H1 (cell line): Measurements from ENCODE around the gene LVRN. TPM values are rescaled to one million over a fixed set of nuclear protein-coding genes. Genes with fewer than 3 reads are reported as not detected.

Experiments
- CTCF ChIA-PET: fragments of 300-600 bp; sonication (Branson Sonifier 250); formaldehyde crosslinking; loops from one replicate; lab custom pipeline; 2021; ENCODE audit not compliant: partially characterized antibody; lab: Charles Lee
- POLR2A ChIA-PET: fragments of 300-600 bp; sonication (Branson Sonifier 250); formaldehyde crosslinking; loops from one replicate; lab custom pipeline; 2021; ENCODE audit warnings: inconsistent platforms; ENCODE audit not compliant: partially characterized antibody; lab: Charles Lee
- DNase-seq, 2 experiments: peaks; one replicate each; pipeline versions ENCODE4 v3.0.0 to v3.0.0-alpha.2; 2010 to 2022; ENCODE audit warnings: low spot score in 2 of 2, low read depth in 1 of 2, mixed read lengths in 1 of 2
- FAIRE-seq: peaks from 2 replicates; lab custom pipeline; 2011; peaks lifted over from hg19 to GRCh38; lab: Jason Lieb, UNC
- H2AFZ ChIP-seq: 2 replicates; pipeline ENCODE4 v1.8.1; 2012; ENCODE audit warnings: low read length, inconsistent platforms
- H2AK5ac ChIP-seq: 2 replicates; pipeline ENCODE4 v1.6.1; 2013; ENCODE audit warnings: low read depth, low read length
- H2BK120ac ChIP-seq: replicated peaks from 2 replicates; pipeline ENCODE3; 2013; ENCODE audit warnings: low read depth, low read length, inconsistent platforms
- H2BK12ac ChIP-seq: 2 replicates; pipeline ENCODE4 v1.6.1; 2013; ENCODE audit warnings: low read depth, low read length
- H2BK15ac ChIP-seq: 2 replicates; pipeline ENCODE4 v1.6.1; 2013; ENCODE audit warnings: low read length
- H2BK20ac ChIP-seq: 2 replicates; pipeline ENCODE4 v1.6.1; 2013; ENCODE audit warnings: low read length
- H2BK5ac ChIP-seq: 2 replicates; pipeline ENCODE4 v1.6.1; 2013; ENCODE audit warnings: low read depth, low read length
- H3K14ac ChIP-seq: 2 replicates; pipeline ENCODE4 v1.6.1; 2013; ENCODE audit warnings: inconsistent platforms; ENCODE audit not compliant: insufficient read length
- H3K18ac ChIP-seq: 2 replicates; pipeline ENCODE4 v1.6.1; 2013; ENCODE audit warnings: low read length; ENCODE audit errors: extremely low read depth
- H3K23ac ChIP-seq: 2 replicates; pipeline ENCODE4 v1.6.1; 2013; ENCODE audit warnings: inconsistent platforms; ENCODE audit not compliant: insufficient read length
- H3K23me2 ChIP-seq: 2 replicates; pipeline ENCODE4 v1.6.1; 2013; ENCODE audit warnings: low read depth, low read length
- H3K27ac ChIP-seq: 2 replicates; pipeline ENCODE4 v1.6.1; 2011; ENCODE audit warnings: low read depth, low read length, inconsistent platforms
- H3K27me3 ChIP-seq, 4 experiments: replicated peaks in 1 of 4; 1 replicate in 1 of 4; 2 replicates in 3 of 4; pipeline versions ENCODE4 v1.6.1 to v1.8.1; 2011 to 2013; ENCODE audit warnings: low read length in 3 of 4, mild to moderate bottlenecking in 3 of 4, inconsistent platforms in 2 of 4, mixed read lengths in 2 of 4, moderate library complexity in 1 of 4; ENCODE audit not compliant: control insufficient read depth in 3 of 4, insufficient read depth in 3 of 4; ENCODE audit errors: extremely low read depth in 1 of 4
- H3K36me3 ChIP-seq, 4 experiments: 2 replicates each; pipeline versions ENCODE4 v1.6.1 to v1.8.1; 2011 to 2013; ENCODE audit warnings: mild to moderate bottlenecking in 4 of 4, low read length in 3 of 4, moderate library complexity in 2 of 4, control low read depth in 1 of 4, inconsistent platforms in 1 of 4; ENCODE audit not compliant: insufficient read depth in 4 of 4, control insufficient read depth in 2 of 4
- H3K4ac ChIP-seq: replicated peaks from 2 replicates; pipeline ENCODE3; 2013; ENCODE audit warnings: low read length, low read depth, mixed read lengths, inconsistent platforms; ENCODE audit not compliant: insufficient read length
- H3K4me1 ChIP-seq, 4 experiments: replicated peaks in 1 of 4; 1 replicate in 1 of 4; 2 replicates in 3 of 4; pipeline versions ENCODE4 v1.6.1 to v1.8.1; 2011 to 2013; ENCODE audit warnings: low read length in 3 of 4, inconsistent platforms in 2 of 4, mixed read lengths in 1 of 4; ENCODE audit not compliant: insufficient read depth in 4 of 4, control insufficient read depth in 3 of 4
- H3K4me2 ChIP-seq, 2 experiments: 2 replicates each; pipeline versions ENCODE4 v1.6.1 to v1.8.1; 2011 to 2013; ENCODE audit warnings: low read depth in 2 of 2, low read length in 2 of 2, control low read depth in 1 of 2, inconsistent platforms in 1 of 2, mild to moderate bottlenecking in 1 of 2; ENCODE audit not compliant: insufficient read depth in 1 of 2
- H3K4me3 ChIP-seq, 4 experiments: fragments of 200-600, 300-600 bp in 1 of 4; sonication (generic), shearing (Covaris generic), sonication (Bioruptor Twin) in 1 of 4; 2 replicates each; pipeline versions ENCODE4 v1.5.1 to v1.8.1; 2011 to 2016; ENCODE audit warnings: low read length in 4 of 4, low read depth in 3 of 4, control low read depth in 2 of 4, inconsistent platforms in 2 of 4, mild to moderate bottlenecking in 2 of 4, mixed read lengths in 1 of 4, moderate library complexity in 1 of 4; ENCODE audit not compliant: insufficient read depth in 2 of 4; ENCODE audit errors: extremely low read depth in 1 of 4
- H3K56ac ChIP-seq: replicated peaks from 2 replicates; pipeline ENCODE3; 2013; ENCODE audit warnings: low read depth, mild to moderate bottlenecking, mixed read lengths, low read length, inconsistent platforms; ENCODE audit not compliant: insufficient read length
- H3K79me1 ChIP-seq: 2 replicates; pipeline ENCODE4 v1.6.1; 2013; ENCODE audit warnings: low read depth, low read length, control low read depth
- H3K79me2 ChIP-seq, 2 experiments: 2 replicates each; pipeline versions ENCODE4 v1.6.1 to v1.8.1; 2012 to 2013; ENCODE audit warnings: low read length in 2 of 2, mild to moderate bottlenecking in 2 of 2, inconsistent platforms in 1 of 2; ENCODE audit not compliant: insufficient read depth in 2 of 2, control insufficient read depth in 1 of 2
- H3K9ac ChIP-seq, 4 experiments: replicated peaks in 1 of 4; 1 replicate in 1 of 4; 2 replicates in 3 of 4; pipeline versions ENCODE4 v1.6.1 to v1.8.1; 2011 to 2013; ENCODE audit warnings: low read depth in 3 of 4, low read length in 3 of 4, control low read depth in 2 of 4, mild to moderate bottlenecking in 2 of 4, moderate library complexity in 2 of 4, inconsistent platforms in 1 of 4; ENCODE audit errors: extremely low read depth in 1 of 4
- H3K9me3 ChIP-seq, 2 experiments: 2 replicates each; pipeline versions ENCODE4 v1.6.1 to v1.8.1; 2012 to 2013; ENCODE audit warnings: mild to moderate bottlenecking in 2 of 2, moderate library complexity in 2 of 2, control low read depth in 1 of 2, inconsistent platforms in 1 of 2, low read depth in 1 of 2, low read length in 1 of 2, mixed read lengths in 1 of 2; ENCODE audit not compliant: insufficient read depth in 2 of 2
- H4K20me1 ChIP-seq, 2 experiments: replicated peaks in 1 of 2; 2 replicates each; pipeline versions ENCODE3 to v1.8.1; 2011 to 2013; ENCODE audit warnings: inconsistent platforms in 2 of 2, low read length in 2 of 2, mild to moderate bottlenecking in 1 of 2; ENCODE audit not compliant: insufficient read depth in 2 of 2, control insufficient read depth in 1 of 2
- H4K5ac ChIP-seq: 2 replicates; pipeline ENCODE4 v1.6.1; 2013; ENCODE audit warnings: low read length, low read depth, mixed read lengths, inconsistent platforms; ENCODE audit not compliant: insufficient read length
- H4K8ac ChIP-seq: 2 replicates; pipeline ENCODE4 v1.8.0; 2013; ENCODE audit warnings: mild to moderate bottlenecking, moderate library complexity, low read length, inconsistent platforms; ENCODE audit not compliant: insufficient read depth; ENCODE audit errors: extremely low read depth
- H4K91ac ChIP-seq: replicated peaks from 2 replicates; pipeline ENCODE3; 2013; ENCODE audit warnings: low read length, mixed read lengths, inconsistent platforms; ENCODE audit not compliant: insufficient read length
- HDAC2 ChIP-seq, 2 experiments: fragments of 300-600 bp in 1 of 2; sonication (generic) in 1 of 2; IDR thresholded peaks; 2 replicates each; pipeline ENCODE4 v1.6.1; 2011 to 2012; ENCODE audit warnings: low read depth in 2 of 2, low read length in 2 of 2, mild to moderate bottlenecking in 2 of 2, moderate library complexity in 2 of 2, borderline replicate concordance in 1 of 2, inconsistent platforms in 1 of 2
- KDM1A ChIP-seq: fragments of 200-600, 300-600 bp; sonication (generic); IDR thresholded peaks from 2 replicates; pipeline ENCODE4 v1.7.1; 2016; ENCODE audit warnings: mild to moderate bottlenecking, low read length, borderline replicate concordance
- MAFK ChIP-seq: IDR thresholded peaks from 2 replicates; pipeline ENCODE4 v1.6.1; 2012; ENCODE audit warnings: low read depth, mild to moderate bottlenecking, improper control_type of control experiment, low read length
- PHF8 ChIP-seq: fragments of 200-600 bp; sonication (generic); conservative IDR thresholded peaks from 2 replicates; pipeline ENCODE4 v1.7.1; 2012; ENCODE audit warnings: low read depth, mild to moderate bottlenecking, inconsistent platforms, low read length, moderate library complexity
- RBBP5 ChIP-seq: IDR thresholded peaks from 2 replicates; pipeline ENCODE4 v1.7.1; 2012; ENCODE audit warnings: low read depth, mild to moderate bottlenecking, inconsistent platforms, low read length, moderate library complexity, borderline replicate concordance
- SIN3A ChIP-seq, 2 experiments: IDR thresholded peaks in 1 of 2; conservative IDR thresholded peaks in 1 of 2; 2 replicates each; pipeline ENCODE4 v1.6.1; 2011 to 2012; ENCODE audit warnings: low read length in 2 of 2, improper control_type of control experiment in 1 of 2, low read depth in 1 of 2, mild to moderate bottlenecking in 1 of 2
- SIRT6 ChIP-seq: IDR thresholded peaks from one replicate; pipeline ENCODE4 v1.7.1; 2012; ENCODE audit warnings: low read length, inconsistent platforms
- SP2 ChIP-seq: IDR thresholded peaks from 2 replicates; pipeline ENCODE4 v1.6.1; 2012; ENCODE audit warnings: mild to moderate bottlenecking, low read length, inconsistent platforms
- SRF ChIP-seq: IDR thresholded peaks from 2 replicates; pipeline ENCODE4 v1.6.1; 2011; ENCODE audit warnings: mild to moderate bottlenecking, low read depth, low read length, moderate library complexity
- TEAD4 ChIP-seq: IDR thresholded peaks from 2 replicates; pipeline ENCODE4 v1.6.1; 2012; ENCODE audit warnings: low read depth, low read length, inconsistent platforms, mixed read lengths
- ZNF274 ChIP-seq: IDR thresholded peaks from 2 replicates; pipeline ENCODE4 v1.7.0; 2012; ENCODE audit warnings: low read length, borderline replicate concordance; ENCODE audit errors: extremely low read depth
- WGBS, 2 experiments: shearing (Covaris generic) in 1 of 2; methylation state at CpG; one replicate each; pipeline versions ENCODE4 v1.1.6 to v1.1.7; 2013 to 2015; ENCODE audit warnings: low lambda C conversion rate in 2 of 2, mixed read lengths in 2 of 2, inconsistent platforms in 1 of 2, low coverage in 1 of 2, missing lambda C conversion rate in 1 of 2; ENCODE audit not compliant: insufficient replicate concordance in 2 of 2, insufficient coverage in 1 of 2, insufficient read length in 1 of 2; ENCODE audit errors: extremely low coverage in 1 of 2, missing lambda C conversion rate in 1 of 2; 5-methylcytosine and 5-hydroxymethylcytosine counted together
- polyA plus RNA-seq, 7 experiments: library from polyadenylated mRNA; depleted of rRNA in 3 of 7; stranded (reverse) in 5 of 7; unstranded in 2 of 7; fragments of >200 nt in 5 of 7; fragments of 200-250 nt in 2 of 7; gene quantifications; 1 replicate in 5 of 7; 2 replicates in 1 of 7; 4 replicates in 1 of 7; pipeline versions ENCODE4 v1.2.1 to v1.2.3, GENCODE V29; 2011 to 2013; ENCODE audit warnings: missing spikeins in 2 of 7, mixed read lengths in 2 of 7
- total RNA-seq: library from RNA; stranded (reverse); fragmentation: NEBNext Ultra II Directional; extraction: Animal tissue kit (Norgen Biotek cat#: 25700); gene quantifications from 2 replicates; pipeline ENCODE4 v1.2.1, GENCODE V29; 2021
- TF ChIP-seq, protein P1 (sequence below): IDR thresholded peaks from 2 replicates; pipeline ENCODE4 v1.6.1; 2012; ENCODE audit warnings: low read length, inconsistent platforms

LVRN gene
- total and polyA plus RNA-seq, 2 of the 8 experiments (the other 6 are each of a cell fraction or from before 2014, with no cell fraction given): 0.08 to 0.09 TPM

DNA sequence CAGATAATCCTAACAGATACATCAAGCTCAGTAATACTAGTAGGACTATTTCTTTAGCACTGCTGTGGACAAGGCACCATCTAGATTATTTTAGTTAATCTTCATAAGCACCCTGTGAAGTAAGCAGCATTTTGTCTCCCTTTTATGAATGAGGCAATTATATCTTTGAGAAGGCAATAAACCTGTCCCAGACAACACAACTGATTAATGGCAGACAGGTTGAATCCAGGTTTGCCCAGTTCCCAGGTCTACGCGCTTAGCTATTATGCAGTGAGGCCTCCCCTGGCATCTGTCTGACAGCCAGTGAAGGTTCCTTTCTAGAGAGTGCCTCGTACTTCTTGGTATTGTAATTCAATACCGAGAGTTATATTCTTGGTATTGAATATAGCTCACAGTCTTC is 9.7 kb upstream of the LVRN start:
- ChIA-PET CTCF (interaction anchor here (1.0 to 3.3 kb wide), 3 partner anchors 10 to 907 kb away, joined by 3 to 15 read pairs (median 3); partner anchors contain the start of gene LVRN), POLR2A (no interaction called here)
- no peak overlapping the region for H3K4me3 ChIP-seq
- TF ChIP-seq ZNF274 (no peak), MAFK (no peak), SIRT6 (no peak), SIN3A (conservative IDR thresholded peaks at IDR 0.05 in 1 of 2, IDR thresholded peaks at IDR 0.05 in 1 of 2; ENCODE audit: low read depth in 1 of 2, low read length in 2 of 2) (no peak), SP2 (no peak), KDM1A (no peak), SRF (no peak), RBBP5 (no peak), HDAC2 (IDR thresholded peaks at IDR 0.05; ENCODE audit: borderline replicate concordance in 1 of 2, low read depth in 2 of 2, low read length in 2 of 2) (no peak), PHF8 (no peak), TEAD4 (no peak)
- TF ChIP-seq, protein P1, sequence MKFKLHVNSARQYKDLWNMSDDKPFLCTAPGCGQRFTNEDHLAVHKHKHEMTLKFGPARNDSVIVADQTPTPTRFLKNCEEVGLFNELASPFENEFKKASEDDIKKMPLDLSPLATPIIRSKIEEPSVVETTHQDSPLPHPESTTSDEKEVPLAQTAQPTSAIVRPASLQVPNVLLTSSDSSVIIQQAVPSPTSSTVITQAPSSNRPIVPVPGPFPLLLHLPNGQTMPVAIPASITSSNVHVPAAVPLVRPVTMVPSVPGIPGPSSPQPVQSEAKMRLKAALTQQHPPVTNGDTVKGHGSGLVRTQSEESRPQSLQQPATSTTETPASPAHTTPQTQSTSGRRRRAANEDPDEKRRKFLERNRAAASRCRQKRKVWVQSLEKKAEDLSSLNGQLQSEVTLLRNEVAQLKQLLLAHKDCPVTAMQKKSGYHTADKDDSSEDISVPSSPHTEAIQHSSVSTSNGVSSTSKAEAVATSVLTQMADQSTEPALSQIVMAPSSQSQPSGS: no peak

More for the DNA sequence above, 9.7 kb upstream of the LVRN start:
- Histone ChIP-seq H4K20me1 (no peaks in the 10 kb centered on the region), H3K9ac (no peak overlapping the region), H2BK12ac (no peak overlapping the region), H4K5ac (no peak overlapping the region), H3K79me2 (no peaks in the 10 kb centered on the region), H3K9me3 (no peaks in the 10 kb centered on the region), H3K4ac (no peak overlapping the region), H3K27ac (no peak overlapping the region), H3K36me3 (no peaks in the 10 kb centered on the region), H2AFZ (no peak overlapping the region), H2BK120ac (no peak overlapping the region), H4K91ac (no peak overlapping the region), H3K79me1 (no peaks in the 10 kb centered on the region), H3K18ac (no peak overlapping the region), H2AK5ac (no peak overlapping the region), H3K27me3 (no peaks in the 10 kb centered on the region), H2BK5ac (no peak overlapping the region), H4K8ac (no peak overlapping the region), H3K23me2 (no peaks in the 10 kb centered on the region; the same call in 1 of the 2 replicates), H2BK20ac (no peak overlapping the region), H3K56ac (no peak overlapping the region), H3K4me1 (peaks cover 0 to 13% (median 2%) of the 10 kb centered on the region in 4 experiments; a peak in 3 of 7 replicates), H3K14ac (no peak overlapping the region), H3K4me2 (no peak overlapping the region; a peak in 1 of 4 replicates), H2BK15ac (no peak overlapping the region), H3K23ac (no peak overlapping the region)
- WGBS, 2 experiments: 79% methylated on average over 4 of the region's 4 CpGs; no CpG with 5 or more reads in 1 of the 2 experiments
- FAIRE-seq (no peak), DNase-seq (no peak)
